Measurements from ENCODE around the gene LINGO3. TPM values are rescaled to one million over a fixed set of nuclear protein-coding genes. Genes with fewer than 3 reads are reported as not detected.

The LINGO3 gene
- total RNA-seq, 2 donors from 2014 or later, result 0.20 to 1.0 TPM

GRCh38 chr19:2328401-2329148, 20.6 kb upstream of the LINGO3 start, which contains the start of the genes LSM7 and SPPL2B:
TSS of gene LSM7 (minus strand) at chr19:2328586. CDS start at chr19:2328566, 20 bp downstream.
TSS of gene SPPL2B (plus strand) at chr19:2328684. CDS start at chr19:2328710, 26 bp downstream.
- Histone ChIP-seq H3K4me3 (ENCODE audit: low read length) (peak within 1 kb of the TSS; percentile 81), H3K9me3 (ENCODE audit: control insufficient read depth, low read length) (no peaks in the 10 kb centered on the region), H3K36me3 (ENCODE audit: control insufficient read depth, insufficient read depth, low read length) (peaks cover 8% of the 10 kb centered on the region), H3K27me3 (ENCODE audit: control insufficient read depth, insufficient read depth, low read length, poor library complexity, severe bottlenecking) (no peaks in the 10 kb centered on the region), H3K27ac (ENCODE audit: low read depth, low read length) (peak within 1 kb of the TSS; percentile 94), H3K9ac (ENCODE audit: extremely low read depth, low read length, poor library complexity, severe bottlenecking) (peak within 1 kb of the TSS; percentile 72), H3K4me1 (ENCODE audit: control insufficient read depth, insufficient read depth, low read length) (peaks cover 7% of the 10 kb centered on the region)
- Mint-ChIP-seq H3K36me3 (ENCODE audit: low read depth) (peaks cover 17% of the 10 kb centered on the region), H3K4me1 (peaks cover 35% of the 10 kb centered on the region), H3K4me3 (peak within 1 kb of the TSS; percentile 92), H3K27ac (peak within 1 kb of the TSS; percentile 98), H3K27me3 (ENCODE audit: insufficient read depth) (no peaks in the 10 kb centered on the region), H3K9me3 (no peaks in the 10 kb centered on the region)
- peak; percentile 93 for DNase-seq
- WGBS, 2 experiments (ENCODE audit: insufficient coverage in 1 of 2, insufficient read length in 1 of 2), result 0% methylated on average over 62 to 89 of the region's 89 CpGs
- TF ChIP-seq CTCF (conservative IDR thresholded peaks at IDR 0.05), result no peak

DNA sequence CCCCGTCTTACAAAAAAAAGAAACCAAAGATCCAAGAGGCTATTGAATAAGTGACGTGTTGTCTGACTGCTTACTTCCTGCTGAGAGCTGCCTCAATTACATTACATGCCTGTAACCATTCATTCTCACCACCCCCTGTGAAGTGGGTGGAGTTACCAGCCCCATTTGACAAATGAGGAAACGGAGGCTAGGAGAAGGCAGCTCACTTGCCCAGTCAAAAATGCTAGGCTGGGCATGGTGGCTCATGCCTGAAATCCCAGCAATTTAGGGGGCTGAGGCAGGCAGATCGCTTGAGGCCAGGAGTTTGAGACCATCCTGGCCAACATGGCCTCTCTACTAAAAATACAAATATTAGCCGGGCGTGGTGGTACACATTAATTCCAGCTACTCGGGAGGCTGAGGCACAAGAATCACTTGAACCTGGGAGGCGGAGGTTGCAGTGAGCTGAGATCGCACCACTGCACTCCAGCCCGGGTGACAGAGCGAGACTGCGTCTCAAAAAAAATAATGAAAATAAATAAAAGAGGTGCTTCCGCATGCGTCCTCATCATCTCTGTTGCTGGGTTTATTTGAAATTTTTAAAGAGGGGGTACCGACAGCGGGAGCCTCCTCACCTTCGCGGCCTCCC, 19.9 kb upstream of the LINGO3 start:
- Histone ChIP-seq H3K9ac (ENCODE audit: extremely low read depth, low read length, poor library complexity, severe bottlenecking) (peak overlapping the region; percentile 72), H3K4me3 (ENCODE audit: low read length) (peak overlapping the region; percentile 81), H3K4me1 (ENCODE audit: control insufficient read depth, insufficient read depth, low read length) (peaks cover 7% of the 10 kb centered on the region), H3K9me3 (ENCODE audit: control insufficient read depth, low read length) (no peaks in the 10 kb centered on the region), H3K27me3 (ENCODE audit: control insufficient read depth, insufficient read depth, low read length, poor library complexity, severe bottlenecking) (no peaks in the 10 kb centered on the region), H3K27ac (ENCODE audit: low read depth, low read length) (peak overlapping the region; percentile 94), H3K36me3 (ENCODE audit: control insufficient read depth, insufficient read depth, low read length) (peaks cover 10% of the 10 kb centered on the region)
- Mint-ChIP-seq H3K27me3 (ENCODE audit: insufficient read depth) (no peaks in the 10 kb centered on the region), H3K36me3 (ENCODE audit: low read depth) (peaks cover 22% of the 10 kb centered on the region), H3K9me3 (no peaks in the 10 kb centered on the region), H3K4me3 (peak overlapping the region; percentile 92), H3K27ac (peak overlapping the region; percentile 98), H3K4me1 (peaks cover 35% of the 10 kb centered on the region)
- no peak for TF ChIP-seq CTCF (conservative IDR thresholded peaks at IDR 0.05)
- DNase-seq, result peak; percentile 90
- 2 to 5% methylated on average over 14 to 18 of the region's 18 CpGs for WGBS, 2 experiments (ENCODE audit: insufficient coverage in 1 of 2, insufficient read length in 1 of 2)

DNA sequence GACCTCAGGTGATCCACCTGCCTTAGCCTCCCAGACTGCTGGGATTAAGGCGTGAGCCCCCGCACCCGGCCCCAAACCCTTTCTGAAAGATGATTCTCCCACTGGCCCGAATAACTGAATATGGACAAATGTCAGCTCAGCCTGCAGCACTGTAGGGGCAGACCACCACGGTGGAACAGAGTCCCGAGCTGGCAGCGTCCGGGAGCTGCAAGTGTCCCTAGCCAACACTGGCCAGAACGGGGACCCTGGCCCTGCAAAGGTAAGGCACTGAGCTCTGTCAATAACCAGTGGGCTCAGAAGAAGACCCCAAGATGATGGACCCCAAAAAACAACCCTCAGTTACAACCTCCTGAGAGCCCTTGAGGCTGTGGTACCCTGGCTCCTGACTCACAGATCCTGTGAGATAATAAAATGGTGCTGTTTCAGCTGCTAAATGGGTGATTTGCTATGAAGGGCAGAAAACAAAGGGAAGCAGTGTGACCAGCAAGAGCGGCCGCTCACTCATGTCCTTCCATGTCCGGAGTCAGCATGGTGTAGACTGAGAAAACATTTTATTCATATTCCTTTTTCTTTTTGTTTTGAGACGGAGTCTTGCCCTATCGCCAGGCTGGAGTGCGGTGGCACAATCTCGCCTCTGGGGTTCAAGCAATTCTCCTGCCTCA, 18.9 kb upstream of the LINGO3 start:
- H3K4me1 ChIP-seq (ENCODE audit: control insufficient read depth, insufficient read depth, low read length), result peaks cover 7% of the 10 kb centered on the region
- H3K27ac ChIP-seq (ENCODE audit: low read depth, low read length), result peak overlapping the region; percentile 94
- H3K9ac ChIP-seq (ENCODE audit: extremely low read depth, low read length, poor library complexity, severe bottlenecking), result no peak overlapping the region
- Mint-ChIP-seq H3K9me3 (no peaks in the 10 kb centered on the region), H3K36me3 (ENCODE audit: low read depth) (peaks cover 23% of the 10 kb centered on the region), H3K4me3 (peak overlapping the region; percentile 92), H3K27ac (peak overlapping the region; percentile 98), H3K27me3 (ENCODE audit: insufficient read depth) (no peaks in the 10 kb centered on the region), H3K4me1 (peaks cover 35% of the 10 kb centered on the region)
- H3K27me3 ChIP-seq (ENCODE audit: control insufficient read depth, insufficient read depth, low read length, poor library complexity, severe bottlenecking), result no peaks in the 10 kb centered on the region
- peak overlapping the region; percentile 81 for H3K4me3 ChIP-seq (ENCODE audit: low read length)
- no peaks in the 10 kb centered on the region for H3K9me3 ChIP-seq (ENCODE audit: control insufficient read depth, low read length)
- no peak for TF ChIP-seq CTCF (conservative IDR thresholded peaks at IDR 0.05)
- WGBS, 2 experiments (ENCODE audit: insufficient coverage in 1 of 2, insufficient read length in 1 of 2), result 91 to 92% methylated on average over 12 to 16 of the region's 16 CpGs
- no peak for DNase-seq
- H3K36me3 ChIP-seq (ENCODE audit: control insufficient read depth, insufficient read depth, low read length), result peaks cover 15% of the 10 kb centered on the region
